Astrocyte (in vitro differentiated cells and primary cell): ENCODE measurements around the gene NRAS.

Experiments
- EZH2 ChIP-seq: IDR thresholded peaks from 2 replicates; pipeline ENCODE4 v1.6.1; 2012; ENCODE audit warnings: mild to moderate bottlenecking, low read length, inconsistent platforms; ENCODE audit not compliant: insufficient read depth
- TF ChIP-seq, protein P1 (sequence below): IDR thresholded peaks from 2 replicates; pipeline ENCODE4 v1.5.1; 2011; ENCODE audit warnings: low read depth, mild to moderate bottlenecking, inconsistent platforms, low read length, moderate library complexity; ENCODE audit not compliant: insufficient read depth

DNA sequence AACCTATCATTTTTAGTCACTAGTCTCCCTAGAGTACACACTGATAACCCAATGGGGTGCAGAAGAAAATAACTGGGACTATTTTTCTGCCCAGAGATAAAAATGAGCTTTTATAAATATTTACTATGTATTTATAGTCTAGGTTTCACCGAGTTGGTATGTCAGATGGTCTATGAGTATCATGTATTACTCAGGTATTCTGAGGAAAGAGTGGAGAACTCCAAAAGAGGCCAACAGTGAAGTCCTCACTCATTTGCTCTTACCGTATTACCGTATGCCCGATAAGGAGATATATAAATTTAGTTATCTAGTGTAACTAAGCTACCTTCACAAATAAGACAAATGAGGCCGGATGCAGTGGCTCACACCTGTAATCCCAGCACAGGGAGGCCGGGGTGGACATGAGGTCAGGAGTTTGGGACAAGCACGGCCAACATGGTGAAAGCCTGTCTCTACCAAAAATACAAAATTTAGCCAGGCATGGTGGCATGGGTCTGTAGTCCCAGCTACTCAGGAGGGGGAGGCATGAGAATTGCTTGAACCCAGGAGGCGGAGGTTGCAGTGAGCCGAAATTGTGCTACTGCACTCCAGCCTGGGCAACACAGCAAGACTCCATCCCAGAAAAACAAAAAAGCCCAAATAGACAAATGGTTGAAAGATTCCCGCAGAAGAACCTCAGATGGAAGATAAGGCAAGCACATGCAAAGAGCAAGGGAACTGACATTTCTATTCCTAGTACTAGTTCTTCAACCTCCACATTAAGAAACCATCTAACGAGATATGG is 25.6 kb upstream of the NRAS start:
- TF ChIP-seq, protein P1, sequence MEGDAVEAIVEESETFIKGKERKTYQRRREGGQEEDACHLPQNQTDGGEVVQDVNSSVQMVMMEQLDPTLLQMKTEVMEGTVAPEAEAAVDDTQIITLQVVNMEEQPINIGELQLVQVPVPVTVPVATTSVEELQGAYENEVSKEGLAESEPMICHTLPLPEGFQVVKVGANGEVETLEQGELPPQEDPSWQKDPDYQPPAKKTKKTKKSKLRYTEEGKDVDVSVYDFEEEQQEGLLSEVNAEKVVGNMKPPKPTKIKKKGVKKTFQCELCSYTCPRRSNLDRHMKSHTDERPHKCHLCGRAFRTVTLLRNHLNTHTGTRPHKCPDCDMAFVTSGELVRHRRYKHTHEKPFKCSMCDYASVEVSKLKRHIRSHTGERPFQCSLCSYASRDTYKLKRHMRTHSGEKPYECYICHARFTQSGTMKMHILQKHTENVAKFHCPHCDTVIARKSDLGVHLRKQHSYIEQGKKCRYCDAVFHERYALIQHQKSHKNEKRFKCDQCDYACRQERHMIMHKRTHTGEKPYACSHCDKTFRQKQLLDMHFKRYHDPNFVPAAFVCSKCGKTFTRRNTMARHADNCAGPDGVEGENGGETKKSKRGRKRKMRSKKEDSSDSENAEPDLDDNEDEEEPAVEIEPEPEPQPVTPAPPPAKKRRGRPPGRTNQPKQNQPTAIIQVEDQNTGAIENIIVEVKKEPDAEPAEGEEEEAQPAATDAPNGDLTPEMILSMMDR = no peak
- TF ChIP-seq EZH2 = no peak
